Caco-2 (cell line): ENCODE results near the gene ZNF532. TPM values are rescaled to one million over a fixed set of nuclear protein-coding genes. Genes with fewer than 3 reads are reported as not detected.

Experiments used
- BruUV-seq: library from RNA; stranded (reverse); fragments of 400-500 nt; replicated peaks from 2 replicates; lab custom pipeline; 2021; lab: Mats Ljungman, UMichigan
- CTCF ChIA-PET: fragments of 300-600 bp; sonication (Branson Sonifier 250); formaldehyde crosslinking; loops from one replicate; lab custom pipeline; 2022; ENCODE audit warnings: antibody characterized with exemption; lab: Charles Lee
- POLR2A ChIA-PET: fragments of 300-600 bp; sonication (Branson Sonifier 250); formaldehyde crosslinking; loops from one replicate; lab custom pipeline; 2022; ENCODE audit warnings: antibody characterized with exemption; lab: Charles Lee
- DNase-seq, 2 experiments: peaks; one replicate each; pipeline versions ENCODE4 v3.0.0 to v3.0.0-alpha.2; 2020 to 2022
- H3K27me3 ChIP-seq: replicated peaks from 2 replicates; pipeline ENCODE4 v1.6.0; 2011; ENCODE audit warnings: low read length; ENCODE audit not compliant: control insufficient read depth, insufficient read depth
- H3K36me3 ChIP-seq: 2 replicates; pipeline ENCODE4 v1.5.1; 2011; ENCODE audit warnings: low read length; ENCODE audit not compliant: control insufficient read depth, insufficient read depth
- H3K4me1 ChIP-seq: fragments of 250-450 bp; sonication (Bioruptor Pico); 2 replicates; pipeline ENCODE4 v1.5.1; 2020; ENCODE audit warnings: mild to moderate bottlenecking
- H3K4me3 ChIP-seq: 2 replicates; pipeline ENCODE4 v1.5.1; 2011; ENCODE audit warnings: low read depth, mild to moderate bottlenecking, control low read depth, low read length
- H3K9me3 ChIP-seq: fragments of 250-450 bp; sonication (Bioruptor Pico); 2 replicates; pipeline ENCODE4 v1.5.1; 2020; ENCODE audit warnings: mild to moderate bottlenecking, moderate library complexity
- H3K27ac Mint-ChIP-seq: one replicate; pipeline ENCODE4 v1.8.0; 2022; ENCODE audit warnings: mixed read lengths; ENCODE audit not compliant: unreplicated experiment
- H3K27me3 Mint-ChIP-seq: one replicate; pipeline ENCODE4 v1.8.0; 2022; ENCODE audit warnings: mixed read lengths; ENCODE audit not compliant: insufficient read depth, unreplicated experiment
- H3K36me3 Mint-ChIP-seq: one replicate; pipeline ENCODE4 v1.8.0; 2022; ENCODE audit warnings: mild to moderate bottlenecking, mixed read lengths; ENCODE audit not compliant: insufficient read depth, unreplicated experiment
- H3K4me1 Mint-ChIP-seq: one replicate; pipeline ENCODE4 v1.8.0; 2022; ENCODE audit warnings: low read depth, mixed read lengths; ENCODE audit not compliant: unreplicated experiment
- H3K4me3 Mint-ChIP-seq: one replicate; pipeline ENCODE4 v1.8.0; 2022; ENCODE audit warnings: mild to moderate bottlenecking, moderate library complexity, mixed read lengths; ENCODE audit not compliant: unreplicated experiment
- H3K9me3 Mint-ChIP-seq: one replicate; pipeline ENCODE4 v1.8.0; 2022; ENCODE audit warnings: mixed read lengths; ENCODE audit not compliant: unreplicated experiment
- intact Hi-C: fragments of 100-400 bp; cut with micrococcal nuclease; formaldehyde crosslinking; loops from one replicate; pipeline ENCODE4 v1.10.0; 2022; ENCODE audit not compliant: unreplicated experiment
- total RNA-seq: library from RNA; stranded (reverse); gene quantifications from 2 replicates; pipeline ENCODE4 v1.2.3, GENCODE V29; 2022
- TF ChIP-seq, protein P1 (sequence below), 2 experiments: fragments of 200-600 bp in 1 of 2; IDR thresholded peaks; 1 replicate in 1 of 2; 2 replicates in 1 of 2; pipeline versions ENCODE4 v1.5.1 to v1.8.0; 2011 to 2022; ENCODE audit warnings: antibody characterized with exemption in 1 of 2, control low read depth in 1 of 2, inconsistent platforms in 1 of 2, low read depth in 1 of 2, low read length in 1 of 2, mild to moderate bottlenecking in 1 of 2, moderate library complexity in 1 of 2; ENCODE audit not compliant: insufficient read depth in 1 of 2, severe bottlenecking in 1 of 2, unreplicated experiment in 1 of 2

Gene ZNF532
- total RNA-seq, 1 experiment from 2014 or later, result 32.7 TPM

DNA sequence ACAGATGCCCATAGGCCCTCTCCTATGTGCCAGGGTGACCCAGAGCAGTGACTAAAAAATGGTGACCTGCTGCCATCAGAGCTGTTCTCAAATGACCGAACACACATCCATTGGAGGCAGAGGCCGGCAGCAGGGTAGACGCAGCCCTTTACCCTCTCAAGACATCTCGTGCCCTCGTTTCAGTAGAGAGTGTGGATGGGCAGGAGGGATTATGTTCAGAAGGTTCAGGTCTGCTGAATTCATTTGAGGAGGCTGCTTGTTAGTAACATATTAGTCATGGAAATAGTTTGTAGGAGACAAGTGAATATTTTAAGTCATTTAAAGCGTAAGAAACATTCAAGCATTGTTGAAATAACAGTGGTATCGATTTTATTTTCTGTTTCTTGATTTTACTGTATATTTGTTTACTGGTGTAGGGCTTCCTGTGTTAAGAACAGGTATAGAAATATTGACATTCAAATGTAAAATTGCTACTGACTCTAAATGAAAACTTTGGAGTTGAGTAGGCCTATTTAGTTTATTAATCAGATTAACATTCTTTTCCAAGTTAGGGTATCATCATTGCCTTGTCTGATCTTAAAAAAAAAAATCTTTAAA lies 82.6 kb downstream of the ZNF532 start:
- CTCF ChIA-PET, result no interaction called here
- no peak overlapping the region for H3K4me3 Mint-ChIP-seq
- peaks cover 12% of the 10 kb centered on the region for H3K4me1 Mint-ChIP-seq

DNA sequence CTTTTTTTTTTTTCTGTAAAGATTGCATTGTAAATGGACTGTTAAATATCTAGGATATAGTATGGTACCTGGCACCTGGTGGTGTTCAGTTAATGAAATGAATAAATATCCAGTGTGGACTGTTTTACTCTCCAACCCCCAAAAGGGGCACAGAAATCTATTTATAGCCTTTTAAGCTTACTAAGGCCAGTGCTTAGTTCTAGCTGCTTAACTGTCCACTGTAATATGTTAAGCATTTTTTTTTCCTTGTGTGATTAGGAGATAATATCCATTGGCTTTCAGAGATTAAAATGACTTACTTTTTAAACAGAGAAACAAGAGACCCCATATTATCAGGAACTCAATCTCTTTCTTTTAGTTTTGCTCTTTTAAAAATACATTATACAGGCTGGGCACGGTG lies 84.4 kb downstream of the ZNF532 start:
- no peaks in the 10 kb centered on the region for H3K27me3 Mint-ChIP-seq
- Histone ChIP-seq H3K36me3 (no peaks in the 10 kb centered on the region), H3K4me3 (no peak overlapping the region), H3K27me3 (no peaks in the 10 kb centered on the region), H3K9me3 (no peaks in the 10 kb centered on the region), H3K4me1 (peaks cover 16% of the 10 kb centered on the region; the same call in 1 of the 2 replicates)
- POLR2A ChIA-PET, result no interaction called here
- H3K27ac Mint-ChIP-seq, result no peak overlapping the region
- H3K9me3 Mint-ChIP-seq, result no peaks in the 10 kb centered on the region
- H3K4me3 Mint-ChIP-seq, result no peak overlapping the region
- TF ChIP-seq, protein P1, sequence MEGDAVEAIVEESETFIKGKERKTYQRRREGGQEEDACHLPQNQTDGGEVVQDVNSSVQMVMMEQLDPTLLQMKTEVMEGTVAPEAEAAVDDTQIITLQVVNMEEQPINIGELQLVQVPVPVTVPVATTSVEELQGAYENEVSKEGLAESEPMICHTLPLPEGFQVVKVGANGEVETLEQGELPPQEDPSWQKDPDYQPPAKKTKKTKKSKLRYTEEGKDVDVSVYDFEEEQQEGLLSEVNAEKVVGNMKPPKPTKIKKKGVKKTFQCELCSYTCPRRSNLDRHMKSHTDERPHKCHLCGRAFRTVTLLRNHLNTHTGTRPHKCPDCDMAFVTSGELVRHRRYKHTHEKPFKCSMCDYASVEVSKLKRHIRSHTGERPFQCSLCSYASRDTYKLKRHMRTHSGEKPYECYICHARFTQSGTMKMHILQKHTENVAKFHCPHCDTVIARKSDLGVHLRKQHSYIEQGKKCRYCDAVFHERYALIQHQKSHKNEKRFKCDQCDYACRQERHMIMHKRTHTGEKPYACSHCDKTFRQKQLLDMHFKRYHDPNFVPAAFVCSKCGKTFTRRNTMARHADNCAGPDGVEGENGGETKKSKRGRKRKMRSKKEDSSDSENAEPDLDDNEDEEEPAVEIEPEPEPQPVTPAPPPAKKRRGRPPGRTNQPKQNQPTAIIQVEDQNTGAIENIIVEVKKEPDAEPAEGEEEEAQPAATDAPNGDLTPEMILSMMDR (IDR thresholded peaks at IDR 0.05; ENCODE audit: insufficient read depth in 1 of 2, low read depth in 1 of 2, low read length in 1 of 2, severe bottlenecking in 1 of 2, unreplicated experiment in 1 of 2), result no peak
- intact Hi-C loops, result no loop called here
- no peaks in the 10 kb centered on the region for H3K36me3 Mint-ChIP-seq
- no TSS peak for BruUV-seq
- DNase-seq, result no peak
- CTCF ChIA-PET, result no interaction called here
- H3K4me1 Mint-ChIP-seq, result peaks cover 12% of the 10 kb centered on the region

More for the DNA sequence above, 82.6 kb downstream of the ZNF532 start:
- H3K36me3 Mint-ChIP-seq, result peaks cover 5% of the 10 kb centered on the region
- intact Hi-C loops, result no loop called here
- TF ChIP-seq, protein P1 (IDR thresholded peaks at IDR 0.05; ENCODE audit: insufficient read depth in 1 of 2, low read depth in 1 of 2, low read length in 1 of 2, severe bottlenecking in 1 of 2, unreplicated experiment in 1 of 2), result no peak
- Histone ChIP-seq H3K27me3 (no peaks in the 10 kb centered on the region), H3K4me3 (no peak overlapping the region), H3K9me3 (no peaks in the 10 kb centered on the region), H3K36me3 (no peaks in the 10 kb centered on the region), H3K4me1 (peaks cover 4% of the 10 kb centered on the region; the same call in 1 of the 2 replicates)
- no TSS peak for BruUV-seq
- no peaks in the 10 kb centered on the region for H3K27me3 Mint-ChIP-seq
- H3K9me3 Mint-ChIP-seq, result no peaks in the 10 kb centered on the region
- POLR2A ChIA-PET, result no interaction called here
- H3K27ac Mint-ChIP-seq, result no peak overlapping the region
- no peak for DNase-seq

DNA sequence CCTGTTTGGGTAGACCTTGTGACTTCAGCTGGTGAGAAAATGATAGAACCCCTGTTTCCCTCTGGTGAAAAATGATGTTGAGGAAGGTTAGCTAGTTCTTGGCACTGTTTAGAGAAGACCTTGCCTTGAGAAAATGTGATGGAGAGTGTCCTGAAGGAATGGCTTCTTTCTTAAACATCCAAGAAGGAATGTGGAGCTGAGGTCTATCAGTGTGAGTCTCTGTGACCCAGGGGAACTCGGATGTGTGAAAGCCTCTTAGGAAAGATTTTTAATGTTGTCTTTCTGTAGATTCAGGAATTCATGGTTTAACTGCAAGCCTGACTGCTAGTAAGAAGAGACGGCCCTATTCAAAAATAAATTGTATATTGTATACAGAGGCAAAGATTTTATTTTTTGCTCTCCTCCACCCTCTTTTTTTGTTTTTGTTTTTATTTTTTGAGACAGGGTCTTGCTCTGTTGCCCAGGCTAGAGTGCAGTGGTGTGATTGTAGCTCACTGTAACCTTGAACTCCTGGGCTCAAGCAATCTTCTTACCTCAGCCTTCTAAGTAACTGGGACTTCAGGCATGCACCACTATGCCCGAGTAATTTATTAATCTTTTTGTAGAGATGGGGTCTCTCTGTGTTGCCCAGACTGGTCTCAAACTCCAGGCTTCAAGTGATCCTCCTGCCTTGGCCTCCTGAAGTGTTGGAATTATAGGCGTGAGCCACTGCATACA lies 87.5 kb downstream of the ZNF532 start:
- H3K27ac Mint-ChIP-seq, result peak overlapping the region; percentile 67
- DNase-seq, result no peak
- peaks cover 16% of the 10 kb centered on the region; the same call in 1 of the 2 replicates for H3K4me1 ChIP-seq
- ChIA-PET POLR2A (no interaction called here), CTCF (no interaction called here)
- no peaks in the 10 kb centered on the region for H3K27me3 Mint-ChIP-seq
- BruUV-seq, result no TSS peak
- no peaks in the 10 kb centered on the region for H3K36me3 Mint-ChIP-seq
- H3K4me3 Mint-ChIP-seq, result no peak overlapping the region
- H3K4me3 ChIP-seq, result no peak overlapping the region
- no peaks in the 10 kb centered on the region for H3K9me3 ChIP-seq
- no peaks in the 10 kb centered on the region for H3K36me3 ChIP-seq
- TF ChIP-seq, protein P1 (IDR thresholded peaks at IDR 0.05; ENCODE audit: insufficient read depth in 1 of 2, low read depth in 1 of 2, low read length in 1 of 2, severe bottlenecking in 1 of 2, unreplicated experiment in 1 of 2), result no peak
- H3K4me1 Mint-ChIP-seq, result peaks cover 6% of the 10 kb centered on the region
- intact Hi-C loops, result no loop called here
- no peaks in the 10 kb centered on the region for H3K27me3 ChIP-seq
- no peaks in the 10 kb centered on the region for H3K9me3 Mint-ChIP-seq
